Peyer's patch (tissue), 4 donors: ENCODE results near the gene CDK18. TPM values are rescaled to one million over a fixed set of nuclear protein-coding genes. Genes with fewer than 3 reads are reported as not detected.

Source experiments
- DNase-seq, 3 donors: peaks; one replicate each; pipeline ENCODE4 v3.0.0-alpha.2; 2017 to 2019
- H3K27ac ChIP-seq, 4 donors: fragments of 200-600 bp; sonication (generic); one replicate each; pipeline ENCODE4 v1.5.1; 2016 to 2019
- H3K27me3 ChIP-seq, 2 donors: fragments of 200-600 bp; sonication (generic); one replicate each; pipeline ENCODE4 v1.5.1; 2019
- H3K36me3 ChIP-seq, 3 donors: fragments of 200-600 bp; sonication (generic); one replicate each; pipeline ENCODE4 v1.5.1; 2016 to 2019
- H3K4me1 ChIP-seq, 4 donors: fragments of 200-600 bp; sonication (generic); one replicate each; pipeline ENCODE4 v1.5.1; 2016 to 2019
- H3K4me3 ChIP-seq, 4 donors: fragments of 200-600 bp; sonication (generic); 1 replicate in 3 of 4; 2 replicates in 1 of 4; pipeline ENCODE4 v1.5.1; 2016 to 2019; ENCODE audit warnings: mild to moderate bottlenecking in 1 of 4
- H3K9me3 ChIP-seq, 4 donors: fragments of 200-600 bp; sonication (generic); one replicate each; pipeline ENCODE4 v1.5.1; 2016 to 2019; ENCODE audit warnings: mild to moderate bottlenecking in 1 of 4
- CTCF ChIP-seq, 6 experiments: fragments of 450-650 bp in 4 of 6; fragments of 200-600 bp in 2 of 6; sonication (generic) in 1 of 6; IDR thresholded peaks; one replicate each; pipeline ENCODE4 v1.5.1; 2017 to 2019; ENCODE audit warnings: antibody characterized with exemption in 6 of 6, mild to moderate bottlenecking in 3 of 6, moderate library complexity in 1 of 6
- POLR2A ChIP-seq, 2 donors: fragments of 450-650 bp; IDR thresholded peaks; one replicate each; pipeline ENCODE4 v1.5.1; 2017; ENCODE audit warnings: antibody characterized with exemption in 2 of 2, mild to moderate bottlenecking in 2 of 2, moderate library complexity in 2 of 2
- total RNA-seq, 4 donors: library from RNA; depleted of rRNA; stranded (reverse); fragments of >200 nt; gene quantifications; one replicate each; pipeline ENCODE4 v1.1.0, GENCODE V29; 2016

CDK18 gene
- total RNA-seq, 4 donors from 2014 or later = 47.0 to 126 (median 80.7) TPM

- no peak overlapping the region for H3K4me3 ChIP-seq
- DNase-seq = peak in 2 of 3 donors; percentile 31 to 78
- no peaks in the 10 kb centered on the region for H3K27me3 ChIP-seq
- H3K36me3 ChIP-seq = no peaks in the 10 kb centered on the region
- H3K27ac ChIP-seq = no peak overlapping the region
- TF ChIP-seq POLR2A (IDR thresholded peaks at IDR 0.05) (no peak), CTCF (IDR thresholded peaks at IDR 0.05) (peak; percentile 33 to 81 (median 78))
- H3K4me1 ChIP-seq = peaks cover 0 to 18% (median 0%) of the 10 kb centered on the region in 4 donors
- H3K9me3 ChIP-seq = no peaks in the 10 kb centered on the region
Measured at GRCh38 chr1:205488074-205488723, 16.3 kb upstream of the CDK18 start.

- H3K36me3 ChIP-seq = no peaks in the 10 kb centered on the region
- no peaks in the 10 kb centered on the region for H3K9me3 ChIP-seq
- no peak overlapping the region for H3K27ac ChIP-seq
- H3K27me3 ChIP-seq = no peaks in the 10 kb centered on the region
- no peak overlapping the region for H3K4me3 ChIP-seq
- TF ChIP-seq POLR2A (IDR thresholded peaks at IDR 0.05) = no peak
- no peak for TF ChIP-seq CTCF (IDR thresholded peaks at IDR 0.05)
- DNase-seq = no peak
- H3K4me1 ChIP-seq = peaks cover 0 to 26% (median 0%) of the 10 kb centered on the region in 4 donors
Measured at GRCh38 chr1:205491794-205492193, 12.7 kb upstream of the CDK18 start.

DNA sequence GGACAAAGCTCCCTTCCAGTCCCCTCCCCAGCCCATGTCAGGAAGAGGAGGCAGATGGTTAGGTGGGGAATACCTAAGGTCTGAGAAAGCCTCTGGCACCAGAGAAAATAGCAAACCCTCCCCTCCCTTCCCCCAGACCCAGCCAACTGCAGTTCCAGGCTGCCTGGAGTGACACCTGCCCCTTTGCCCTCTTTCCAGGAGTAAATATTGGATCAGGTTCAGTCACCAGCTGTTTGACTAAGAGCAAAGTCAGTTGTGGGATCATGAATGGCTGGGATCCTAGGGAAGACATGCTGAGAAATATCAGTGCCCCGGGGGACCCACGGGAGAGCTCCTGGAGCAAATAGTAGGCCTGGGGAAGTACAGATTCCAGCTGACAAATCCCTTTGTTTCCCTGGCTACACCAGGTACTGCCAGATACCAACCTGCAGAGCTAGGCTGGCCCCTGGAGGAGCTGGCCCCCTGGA is 12.2 kb upstream of the CDK18 start:
- H3K9me3 ChIP-seq = no peaks in the 10 kb centered on the region
- no peaks in the 10 kb centered on the region for H3K36me3 ChIP-seq
- TF ChIP-seq POLR2A (IDR thresholded peaks at IDR 0.05) (no peak), CTCF (IDR thresholded peaks at IDR 0.05) (no peak)
- H3K4me1 ChIP-seq = peaks cover 0 to 26% (median 0%) of the 10 kb centered on the region in 4 donors
- no peaks in the 10 kb centered on the region for H3K27me3 ChIP-seq
- no peak overlapping the region for H3K4me3 ChIP-seq
- DNase-seq = no peak
- H3K27ac ChIP-seq = no peak overlapping the region

DNA sequence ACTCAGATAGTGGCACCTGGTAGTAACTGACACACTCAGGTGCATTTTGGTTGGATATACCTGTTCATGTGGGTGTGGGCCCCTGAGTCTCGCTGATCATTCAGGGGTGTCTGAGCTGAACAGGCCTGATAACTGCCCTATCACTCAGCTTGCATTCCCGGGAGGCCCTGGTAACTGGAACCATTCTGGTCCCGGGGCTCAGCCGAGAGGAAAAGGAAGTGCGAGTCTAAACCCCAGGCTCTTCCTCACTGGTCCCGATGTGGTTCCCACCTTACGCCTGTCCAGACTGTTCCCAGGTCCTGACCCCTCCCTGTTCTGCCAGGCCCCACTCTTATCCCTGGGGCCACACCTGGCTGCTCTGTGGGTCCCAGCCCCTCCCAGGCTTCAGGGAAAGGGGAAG is 11.7 kb upstream of the CDK18 start:
- H3K4me1 ChIP-seq = peaks cover 0 to 26% (median 0%) of the 10 kb centered on the region in 4 donors
- TF ChIP-seq CTCF (IDR thresholded peaks at IDR 0.05) (no peak), POLR2A (IDR thresholded peaks at IDR 0.05) (no peak)

GRCh38 chr1:205493241-205494085 is 11.0 kb upstream of the CDK18 start:
- Histone ChIP-seq H3K4me1 (peaks cover 0 to 26% (median 0%) of the 10 kb centered on the region in 4 donors), H3K36me3 (no peaks in the 10 kb centered on the region), H3K27ac (no peak overlapping the region), H3K27me3 (no peaks in the 10 kb centered on the region), H3K4me3 (no peak overlapping the region), H3K9me3 (no peaks in the 10 kb centered on the region)
- TF ChIP-seq POLR2A (IDR thresholded peaks at IDR 0.05) = no peak
- no peak for TF ChIP-seq CTCF (IDR thresholded peaks at IDR 0.05)
- DNase-seq = no peak

More for the DNA sequence above, 11.7 kb upstream of the CDK18 start:
- H3K9me3 ChIP-seq = no peaks in the 10 kb centered on the region
- H3K27ac ChIP-seq = no peak overlapping the region
- H3K4me3 ChIP-seq = no peak overlapping the region
- no peaks in the 10 kb centered on the region for H3K27me3 ChIP-seq
- no peak for DNase-seq
- no peaks in the 10 kb centered on the region for H3K36me3 ChIP-seq
